Measurements from ENCODE around the gene SPRR5. TPM values are rescaled to one million over a fixed set of nuclear protein-coding genes. Genes with fewer than 3 reads are reported as not detected.

SPRR5 gene
- total RNA-seq, 4 donors from 2014 or later: 1.3 to 2.2 TPM; not detected in 2

DNA sequence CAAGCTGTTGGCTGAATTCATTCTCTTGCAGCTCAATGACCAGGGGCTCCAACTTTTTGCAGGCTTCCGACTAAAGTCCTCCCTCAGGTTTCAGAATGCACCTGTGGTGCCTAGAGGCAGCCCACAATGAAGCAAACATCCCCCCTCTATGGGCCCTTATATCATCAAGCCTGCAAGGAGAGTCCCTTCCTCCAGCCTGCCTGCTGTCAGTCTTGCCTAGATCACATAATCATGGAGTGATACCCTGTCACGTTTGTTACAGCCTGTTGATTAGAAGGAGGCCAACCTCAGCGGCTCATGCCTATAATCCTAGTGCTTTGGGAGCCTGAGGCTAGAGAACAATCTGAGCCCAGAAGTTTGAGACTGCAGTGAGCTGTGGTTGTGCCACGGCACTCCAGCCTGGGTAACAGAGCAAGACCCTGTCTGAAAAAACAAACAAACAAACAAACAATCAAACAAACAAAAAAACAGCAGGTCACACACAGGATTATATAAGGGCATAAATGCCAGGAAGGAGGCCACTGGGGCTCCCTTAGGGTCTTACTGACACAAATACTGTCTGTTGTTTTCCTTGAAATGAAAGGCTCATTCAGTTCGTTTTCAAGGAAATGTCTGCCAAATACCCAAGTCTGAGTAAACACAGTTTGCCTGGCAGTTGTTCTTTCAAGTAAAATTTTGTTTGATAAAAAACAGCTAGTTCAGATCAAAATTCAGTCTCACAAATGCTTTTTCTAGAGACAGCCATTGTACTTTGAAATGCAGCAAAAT, 49.8 kb downstream of the SPRR5 start:
- H3K4me3 ChIP-seq: no peak overlapping the region
- DNase-seq: no peak
- WGBS, 2 donors: 21 to 45% methylated on average over 2 to 4 of the region's 5 CpGs
- intact Hi-C loops (cut with DNase I): no loop called here
- H3K9me3 ChIP-seq: peaks cover 0 to 3% (median 0%) of the 10 kb centered on the region in 3 donors
- H3K36me3 ChIP-seq: no peaks in the 10 kb centered on the region
- TF ChIP-seq POLR2A (IDR thresholded peaks at IDR 0.05): no peak
- TF ChIP-seq, protein P1, sequence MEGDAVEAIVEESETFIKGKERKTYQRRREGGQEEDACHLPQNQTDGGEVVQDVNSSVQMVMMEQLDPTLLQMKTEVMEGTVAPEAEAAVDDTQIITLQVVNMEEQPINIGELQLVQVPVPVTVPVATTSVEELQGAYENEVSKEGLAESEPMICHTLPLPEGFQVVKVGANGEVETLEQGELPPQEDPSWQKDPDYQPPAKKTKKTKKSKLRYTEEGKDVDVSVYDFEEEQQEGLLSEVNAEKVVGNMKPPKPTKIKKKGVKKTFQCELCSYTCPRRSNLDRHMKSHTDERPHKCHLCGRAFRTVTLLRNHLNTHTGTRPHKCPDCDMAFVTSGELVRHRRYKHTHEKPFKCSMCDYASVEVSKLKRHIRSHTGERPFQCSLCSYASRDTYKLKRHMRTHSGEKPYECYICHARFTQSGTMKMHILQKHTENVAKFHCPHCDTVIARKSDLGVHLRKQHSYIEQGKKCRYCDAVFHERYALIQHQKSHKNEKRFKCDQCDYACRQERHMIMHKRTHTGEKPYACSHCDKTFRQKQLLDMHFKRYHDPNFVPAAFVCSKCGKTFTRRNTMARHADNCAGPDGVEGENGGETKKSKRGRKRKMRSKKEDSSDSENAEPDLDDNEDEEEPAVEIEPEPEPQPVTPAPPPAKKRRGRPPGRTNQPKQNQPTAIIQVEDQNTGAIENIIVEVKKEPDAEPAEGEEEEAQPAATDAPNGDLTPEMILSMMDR (IDR thresholded peaks at IDR 0.05): no peak
- H3K4me1 ChIP-seq: peaks cover 0 to 43% (median 0%) of the 10 kb centered on the region in 3 donors
- H3K27me3 ChIP-seq: no peaks in the 10 kb centered on the region
- H3K27ac ChIP-seq: peak overlapping the region in 3 of 4 donors; percentile 2 to 56 (median 51)

GRCh38 chr1:152997901-152998300, 50.9 kb downstream of the SPRR5 start:
- WGBS, 2 donors: 52 to 56% methylated on average over 7 of the region's 7 CpGs
- Histone ChIP-seq H3K4me1 (peaks cover 0 to 48% (median 0%) of the 10 kb centered on the region in 3 donors), H3K27ac (peak overlapping the region in 2 of 4 donors; percentile 84 to 91), H3K4me3 (no peak overlapping the region), H3K36me3 (no peaks in the 10 kb centered on the region), H3K9me3 (peaks cover 0 to 3% (median 0%) of the 10 kb centered on the region in 3 donors), H3K27me3 (no peaks in the 10 kb centered on the region)
- intact Hi-C loops (cut with DNase I): no loop called here
- no peak for DNase-seq
- TF ChIP-seq, protein P1 (IDR thresholded peaks at IDR 0.05): no peak
- TF ChIP-seq POLR2A (IDR thresholded peaks at IDR 0.05): no peak

DNA sequence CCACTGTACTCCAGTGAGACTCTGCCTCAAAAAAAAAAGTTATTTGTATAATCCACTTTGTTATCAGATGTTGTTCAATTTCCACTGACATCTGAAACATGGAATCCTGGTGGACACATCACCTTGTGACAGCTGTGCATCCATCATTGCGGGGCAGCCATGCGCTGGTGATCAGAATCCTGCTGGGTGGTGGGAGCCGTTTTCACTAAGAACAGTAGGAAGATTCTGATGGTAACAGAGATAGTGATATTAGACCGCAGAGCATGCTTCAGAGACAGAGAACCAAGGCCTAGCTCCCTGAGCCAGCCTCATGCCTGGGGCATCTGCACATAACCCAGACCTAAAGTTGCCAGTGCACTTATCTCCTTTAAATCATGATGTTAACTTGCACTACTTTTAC, 51.5 kb downstream of the SPRR5 start:
- H3K9me3 ChIP-seq: peaks cover 0 to 3% (median 0%) of the 10 kb centered on the region in 3 donors
- WGBS, 2 donors: 83 to 88% methylated on average over 3 to 4 of the region's 4 CpGs
- no peak for TF ChIP-seq POLR2A (IDR thresholded peaks at IDR 0.05)
- TF ChIP-seq, protein P1 (IDR thresholded peaks at IDR 0.05): no peak
- H3K4me3 ChIP-seq: no peak overlapping the region
- H3K4me1 ChIP-seq: peaks cover 0 to 48% (median 0%) of the 10 kb centered on the region in 3 donors
- no peaks in the 10 kb centered on the region for H3K27me3 ChIP-seq
- H3K27ac ChIP-seq: peak overlapping the region; percentile 17 to 91 (median 79)
- H3K36me3 ChIP-seq: no peaks in the 10 kb centered on the region
- DNase-seq: no peak
- intact Hi-C loops (cut with DNase I): no loop called here

Small RNAs within 50 kb of the gene (small RNA-seq; reads per million reads assigned to genes)
- 0.57 to 28.8 (median 3.4) reads per million in 4 donors for gene SPRR1A

Other genes with a start within 250 kb of the SPRR5 start
- not detected for gene LCE2A, start 248.9 kb upstream of the SPRR5 start, total RNA-seq
- not detected for gene LCE4A, start 239.0 kb upstream of the SPRR5 start, total RNA-seq
- 1 to 10 TPM in 2 of 4 donors, under 1 TPM in 2; 0.09 to 3.7 (median 1.2) TPM for gene KPRP, start 189.2 kb upstream of the SPRR5 start, total RNA-seq
- gene LCE1F, start 172.1 kb upstream of the SPRR5 start, total RNA-seq: not detected
- gene LCE1E, start 160.9 kb upstream of the SPRR5 start, total RNA-seq: not detected
- gene LCE1D, start 150.5 kb upstream of the SPRR5 start, total RNA-seq: not detected
- gene LCE1C, start 140.6 kb upstream of the SPRR5 start, total RNA-seq: under 1 TPM in 1 of 4 donors, not detected in 3; 0.57 TPM
- gene LCE1B, start 135.2 kb upstream of the SPRR5 start, total RNA-seq: not detected
- not detected for gene LCE1A, start 119.7 kb upstream of the SPRR5 start, total RNA-seq
- not detected for gene LCE6A, start 104.3 kb upstream of the SPRR5 start, total RNA-seq
- gene LCE7A, start 87.2 kb upstream of the SPRR5 start, total RNA-seq: not detected
- gene SMCP, start 68.9 kb upstream of the SPRR5 start, total RNA-seq: not detected
- 100 to 1,000 TPM; 155 to 336 (median 262) TPM for gene IVL, start 38.7 kb upstream of the SPRR5 start, total RNA-seq
- 1 to 10 TPM in 2 of 4 donors, under 1 TPM in 1, not detected in 1; 0.64 to 6.4 (median 1.3) TPM for gene SPRR4, start 23.4 kb downstream of the SPRR5 start, total RNA-seq
- gene SPRR1A, start 36.9 kb downstream of the SPRR5 start, total RNA-seq: 1,000 to 10,000 TPM in 1 of 4 donors, 100 to 1,000 TPM in 2, 10 to 100 TPM in 1; 57.4 to 1,951 (median 348) TPM
- over 10,000 TPM in 1 of 4 donors, 1,000 to 10,000 TPM in 3; 7,283 to 22,357 (median 8,768) TPM for gene SPRR3, start 54.5 kb downstream of the SPRR5 start, total RNA-seq
- gene SPRR1B, start 84.0 kb downstream of the SPRR5 start, total RNA-seq: 1,000 to 10,000 TPM in 1 of 4 donors, 100 to 1,000 TPM in 3; 102 to 3,090 (median 871) TPM
- 1,000 to 10,000 TPM in 1 of 4 donors, 100 to 1,000 TPM in 2, 1 to 10 TPM in 1; 8.2 to 1,680 (median 542) TPM for gene SPRR2D, start 93.9 kb downstream of the SPRR5 start, total RNA-seq
- gene SPRR2A, start 110.3 kb downstream of the SPRR5 start, total RNA-seq: 1,000 to 10,000 TPM in 3 of 4 donors, 10 to 100 TPM in 1; 60.3 to 5,271 (median 1,851) TPM
- 10 to 100 TPM in 1 of 4 donors, 1 to 10 TPM in 2, not detected in 1; 1.9 to 99.4 (median 7.0) TPM for gene SPRR2B, start 124.4 kb downstream of the SPRR5 start, total RNA-seq
- gene SPRR2E, start 147.3 kb downstream of the SPRR5 start, total RNA-seq: 1,000 to 10,000 TPM in 1 of 4 donors, 100 to 1,000 TPM in 2, 1 to 10 TPM in 1; 4.0 to 3,177 (median 449) TPM
- gene SPRR2F, start 166.3 kb downstream of the SPRR5 start, total RNA-seq: 1,000 to 10,000 TPM in 1 of 4 donors, 100 to 1,000 TPM in 1, 10 to 100 TPM in 1, under 1 TPM in 1; 0.76 to 1,391 (median 149) TPM
- gene SPRR2G, start 203.7 kb downstream of the SPRR5 start, total RNA-seq: 1 to 10 TPM in 1 of 4 donors, not detected in 3; 9.0 TPM

Data from esophagus squamous epithelium (tissue), 5 donors.